GM19455 (cell line): ENCODE data around the gene ACOT9.
"Not testable (repeated sequence)": the region's sequence is repeated elsewhere in the genome, so short reads cannot be mapped to it uniquely, and the experiment has no call there.

Source experiments
- ATAC-seq: cut with Tn5 transposase; IDR thresholded peaks from one replicate; pipeline ENCODE4 v1.9.1; 2021; ENCODE audit not compliant: unreplicated experiment

The ACOT9 gene

GRCh38 chrX:23705235-23705634 is 37.8 kb downstream of the ACOT9 start:
- no peak for ATAC-seq

- ATAC-seq = no peak
These were observed 38.3 kb downstream of the ACOT9 start for GRCh38 chrX:23704673-23705206.

GRCh38 chrX:23699636-23700194 is 43.4 kb downstream of the ACOT9 start:
- no peak for ATAC-seq

- ATAC-seq = no peak
These were observed 48.5 kb downstream of the ACOT9 start for GRCh38 chrX:23694606-23695005.

- ATAC-seq = no peak
These were observed 50.9 kb downstream of the ACOT9 start for GRCh38 chrX:23692166-23692565.

GRCh38 chrX:23676486-23676885 is 66.6 kb downstream of the ACOT9 start:
- not testable (repeated sequence) for ATAC-seq

- ATAC-seq = no peak
These were observed 70.0 kb downstream of the ACOT9 start for GRCh38 chrX:23673108-23673507.

- ATAC-seq = no peak
These were observed 72.5 kb downstream of the ACOT9 start for GRCh38 chrX:23670528-23670927.

- no peak for ATAC-seq
These were observed 74.7 kb downstream of the ACOT9 start for GRCh38 chrX:23668335-23668734.

GRCh38 chrX:23667239-23668177 is 75.6 kb downstream of the ACOT9 start, which contains the start of gene PRDX4:
PRDX4 (plus strand) TSS chrX:23667493; CDS start chrX:23667571, 78 bp downstream.
- ATAC-seq = peak; percentile 72

- ATAC-seq = no peak
These were observed 76.8 kb downstream of the ACOT9 start for GRCh38 chrX:23666282-23666681.

- no peak for ATAC-seq
These were observed 78.6 kb downstream of the ACOT9 start for GRCh38 chrX:23664496-23664895.

GRCh38 chrX:23662853-23663252 is 80.2 kb downstream of the ACOT9 start:
- peak; percentile 35 for ATAC-seq

- no peak for ATAC-seq
These were observed 80.9 kb downstream of the ACOT9 start for GRCh38 chrX:23662187-23662586.

- no peak for ATAC-seq
These were observed 81.4 kb downstream of the ACOT9 start for GRCh38 chrX:23661671-23662070.

GRCh38 chrX:23660766-23661132 is 82.3 kb downstream of the ACOT9 start:
- ATAC-seq = no peak

- ATAC-seq = not testable (repeated sequence)
These were observed 82.9 kb downstream of the ACOT9 start for GRCh38 chrX:23660083-23660765.

GRCh38 chrX:23659339-23659738 is 83.7 kb downstream of the ACOT9 start:
- ATAC-seq = no peak

- no peak for ATAC-seq
These were observed 86.4 kb downstream of the ACOT9 start for GRCh38 chrX:23656684-23657083.

- no peak for ATAC-seq
These were observed 87.0 kb downstream of the ACOT9 start for GRCh38 chrX:23656091-23656490.
